Measurements from ENCODE around the gene GPR37. TPM values are rescaled to one million over a fixed set of nuclear protein-coding genes. Genes with fewer than 3 reads are reported as not detected.
A peak's percentile ranks its signal among the peaks of the same experiment; 100 is the strongest.

The GPR37 gene, protein sequence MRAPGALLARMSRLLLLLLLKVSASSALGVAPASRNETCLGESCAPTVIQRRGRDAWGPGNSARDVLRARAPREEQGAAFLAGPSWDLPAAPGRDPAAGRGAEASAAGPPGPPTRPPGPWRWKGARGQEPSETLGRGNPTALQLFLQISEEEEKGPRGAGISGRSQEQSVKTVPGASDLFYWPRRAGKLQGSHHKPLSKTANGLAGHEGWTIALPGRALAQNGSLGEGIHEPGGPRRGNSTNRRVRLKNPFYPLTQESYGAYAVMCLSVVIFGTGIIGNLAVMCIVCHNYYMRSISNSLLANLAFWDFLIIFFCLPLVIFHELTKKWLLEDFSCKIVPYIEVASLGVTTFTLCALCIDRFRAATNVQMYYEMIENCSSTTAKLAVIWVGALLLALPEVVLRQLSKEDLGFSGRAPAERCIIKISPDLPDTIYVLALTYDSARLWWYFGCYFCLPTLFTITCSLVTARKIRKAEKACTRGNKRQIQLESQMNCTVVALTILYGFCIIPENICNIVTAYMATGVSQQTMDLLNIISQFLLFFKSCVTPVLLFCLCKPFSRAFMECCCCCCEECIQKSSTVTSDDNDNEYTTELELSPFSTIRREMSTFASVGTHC
- total RNA-seq (2014; rRNA removed; shearing (Covaris generic)): 0.30 and 0.56 TPM in 2 replicates

DNA sequence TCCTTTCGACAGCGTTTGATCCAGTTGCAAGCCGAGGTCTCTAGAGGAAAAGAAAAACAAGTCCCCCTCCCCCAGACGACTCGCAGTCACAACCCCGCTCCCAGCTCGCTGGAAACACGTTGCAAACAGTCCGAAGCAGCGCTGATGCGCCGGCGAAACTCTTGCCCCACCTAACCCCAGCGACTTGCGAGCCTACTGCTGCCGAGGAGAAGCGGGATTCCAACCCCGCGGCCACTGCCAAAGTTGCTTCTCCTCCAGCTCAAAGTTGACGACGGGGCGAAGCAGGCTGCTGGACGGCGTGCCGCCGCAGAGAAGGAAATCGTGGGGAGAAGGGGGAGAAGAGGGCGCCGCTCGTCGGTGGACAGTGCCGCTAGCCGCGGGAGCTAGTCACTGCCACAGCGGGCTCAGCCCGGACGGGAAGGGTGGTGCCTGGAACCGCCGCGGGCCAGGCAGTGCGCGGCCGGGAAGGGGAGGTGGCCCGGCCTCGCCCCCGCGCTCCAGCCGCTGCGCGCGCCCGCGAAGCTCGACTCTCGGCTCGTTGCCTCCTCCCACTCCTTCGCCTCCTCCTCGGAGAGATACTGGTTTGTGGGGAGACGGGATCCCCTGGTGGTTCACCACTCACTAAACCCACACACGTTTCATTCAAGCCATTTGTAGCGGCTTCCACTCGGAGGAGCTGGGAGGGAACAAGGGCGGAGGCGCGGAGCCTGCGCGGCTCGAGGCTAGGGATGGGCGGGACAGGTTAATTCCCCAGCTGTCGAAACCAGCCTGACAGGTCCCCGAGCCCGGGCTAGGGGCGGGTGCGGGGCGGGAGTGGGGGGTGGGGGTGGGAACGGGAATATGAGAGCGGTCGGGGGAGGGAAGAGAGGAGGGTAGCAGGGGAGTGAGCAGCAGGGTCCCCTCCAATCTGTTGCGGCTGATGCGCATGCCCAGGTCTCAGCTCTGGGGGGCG, at the start of gene GPR37:
TSS of gene GPR37 (minus strand) at position 392 of the 952 bp plus-strand sequence. CDS start 816 bp downstream, outside the sequence.
- peak; percentile 60 to 71 for DNase-seq

DNA sequence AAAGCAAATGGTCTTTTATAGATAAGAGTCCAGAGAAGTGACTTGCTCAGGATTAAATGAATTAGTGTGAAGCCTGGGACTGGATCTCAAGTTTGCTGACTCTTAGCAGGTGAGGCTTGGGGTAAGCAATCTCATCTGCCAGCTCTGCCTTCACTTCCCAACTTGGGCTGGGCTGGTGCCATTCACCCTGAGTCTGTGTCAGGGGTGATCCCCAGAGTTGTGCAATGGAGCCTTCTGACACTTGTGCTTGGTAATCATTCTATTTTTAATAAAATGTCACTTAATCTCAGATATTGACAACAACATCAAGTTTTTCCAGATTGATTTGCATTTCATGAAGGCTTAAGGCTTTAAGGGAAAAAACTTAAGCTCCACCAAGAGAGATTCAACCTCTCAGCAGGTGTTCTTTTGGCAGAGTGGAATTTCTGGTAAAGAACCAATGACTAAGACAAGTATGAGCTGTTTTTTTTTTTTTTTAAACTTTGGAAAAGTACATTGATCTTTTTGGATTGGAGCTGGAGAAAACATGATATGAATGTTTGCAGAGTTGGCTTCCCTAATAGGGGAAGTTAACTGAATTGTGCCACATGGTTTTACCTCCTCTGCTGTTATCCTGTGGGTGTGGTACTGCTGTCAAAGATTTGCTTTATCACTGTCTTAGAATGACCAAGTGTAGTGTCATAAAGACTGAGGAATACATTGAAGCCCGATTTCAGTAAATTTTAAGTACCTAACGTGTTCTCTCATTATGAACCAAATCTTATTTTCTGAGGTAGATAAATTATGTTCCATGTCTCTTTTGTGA, 48.6 kb upstream of the GPR37 start:
- Histone ChIP-seq H3K27me3 (no peaks in the 10 kb centered on the region), H3K4me1 (no peaks in the 10 kb centered on the region), H3K27ac (no peak overlapping the region), H3K36me3 (no peaks in the 10 kb centered on the region), H3K9me3 (replicated peaks) (no peaks in the 10 kb centered on the region), H3K4me3 (no peak overlapping the region)
- DNase-seq: no peak

More for the DNA sequence above, at the start of gene GPR37:
- H3K4me3 ChIP-seq: peak within 1 kb of the TSS; percentile 60
- 0 out of 2 replicates have a peak, but pooled peaks cover 3% of the 10 kb centered on the region for H3K4me1 ChIP-seq
- H3K9me3 ChIP-seq (replicated peaks): no peaks in the 10 kb centered on the region
- H3K36me3 ChIP-seq: 0 out of 2 replicates have a peak, but pooled peaks cover 2% of the 10 kb centered on the region
- H3K27me3 ChIP-seq: no peaks in the 10 kb centered on the region; the same call in 1 of the 2 replicates
- H3K27ac ChIP-seq: no peak within 1 kb of the TSS

DNA sequence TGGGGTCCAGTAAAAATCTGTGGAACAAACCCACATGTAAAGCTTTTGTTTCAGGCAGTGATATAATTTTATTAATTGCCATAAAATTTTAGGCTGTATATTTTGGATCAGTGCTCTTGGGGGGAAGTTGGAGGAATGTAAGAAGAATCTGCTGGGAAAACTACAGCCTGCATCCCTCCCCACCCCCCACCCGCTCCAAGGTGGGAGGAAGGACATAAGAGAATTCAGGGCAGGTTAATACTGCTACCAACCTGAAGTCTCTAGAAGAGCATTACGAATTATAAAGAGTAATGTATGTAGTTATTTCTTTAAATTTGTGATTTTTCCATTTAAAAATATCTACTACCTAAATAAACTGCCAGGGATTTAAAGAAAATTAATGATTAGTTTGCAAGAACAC, 47.2 kb upstream of the GPR37 start:
- no peak overlapping the region for H3K27ac ChIP-seq
- no peaks in the 10 kb centered on the region for H3K9me3 ChIP-seq (replicated peaks)
- H3K4me3 ChIP-seq: no peak overlapping the region
- no peaks in the 10 kb centered on the region for H3K27me3 ChIP-seq
- H3K36me3 ChIP-seq: no peaks in the 10 kb centered on the region
- H3K4me1 ChIP-seq: no peaks in the 10 kb centered on the region
- no peak for DNase-seq

DNA sequence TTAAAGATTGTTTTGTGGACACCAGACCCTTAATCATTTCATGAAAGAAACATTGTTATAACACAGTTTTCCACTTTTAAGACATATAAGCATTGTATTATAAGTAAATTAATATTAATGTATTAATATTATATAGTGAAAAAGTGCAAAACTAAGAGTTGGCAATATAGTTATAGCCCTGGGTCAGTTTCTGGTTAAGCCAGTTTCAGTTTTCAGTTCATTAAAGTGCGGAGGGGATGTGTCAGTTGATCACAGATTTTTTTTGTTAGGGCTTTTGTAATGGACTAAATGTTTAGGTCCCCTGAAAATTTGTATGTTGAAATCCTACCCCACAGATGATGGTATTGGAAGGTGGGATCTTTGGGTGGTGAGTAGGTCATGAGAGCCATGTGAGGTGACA, 45.7 kb upstream of the GPR37 start:
- Histone ChIP-seq H3K4me3 (no peak overlapping the region), H3K27me3 (no peaks in the 10 kb centered on the region), H3K9me3 (replicated peaks) (no peaks in the 10 kb centered on the region), H3K27ac (no peak overlapping the region), H3K4me1 (no peaks in the 10 kb centered on the region), H3K36me3 (no peaks in the 10 kb centered on the region)
- no peak for DNase-seq

DNA sequence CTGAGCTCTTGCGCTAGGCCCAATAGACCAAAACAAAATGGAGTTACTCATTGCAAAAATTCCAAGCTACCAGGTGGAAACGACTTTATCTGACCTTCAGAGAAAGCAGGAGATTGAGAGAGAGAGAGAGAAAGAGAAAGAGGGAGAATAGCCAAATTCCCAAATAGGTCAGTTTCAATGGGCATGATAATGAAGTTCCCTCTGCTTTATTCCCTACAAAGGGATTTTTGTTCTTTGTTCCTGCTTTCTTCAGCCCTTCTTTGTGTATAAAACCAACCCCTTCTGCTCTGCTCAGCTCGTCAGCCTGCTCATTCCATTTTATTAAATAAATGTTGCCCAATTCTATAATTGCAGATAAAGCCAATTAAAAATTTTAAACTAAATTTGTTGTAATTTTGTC, 45.0 kb upstream of the GPR37 start:
- no peaks in the 10 kb centered on the region for H3K36me3 ChIP-seq
- no peak overlapping the region for H3K27ac ChIP-seq
- H3K9me3 ChIP-seq (replicated peaks): no peaks in the 10 kb centered on the region
- no peaks in the 10 kb centered on the region for H3K4me1 ChIP-seq
- no peak for DNase-seq
- no peaks in the 10 kb centered on the region for H3K27me3 ChIP-seq
- no peak overlapping the region for H3K4me3 ChIP-seq

DNA sequence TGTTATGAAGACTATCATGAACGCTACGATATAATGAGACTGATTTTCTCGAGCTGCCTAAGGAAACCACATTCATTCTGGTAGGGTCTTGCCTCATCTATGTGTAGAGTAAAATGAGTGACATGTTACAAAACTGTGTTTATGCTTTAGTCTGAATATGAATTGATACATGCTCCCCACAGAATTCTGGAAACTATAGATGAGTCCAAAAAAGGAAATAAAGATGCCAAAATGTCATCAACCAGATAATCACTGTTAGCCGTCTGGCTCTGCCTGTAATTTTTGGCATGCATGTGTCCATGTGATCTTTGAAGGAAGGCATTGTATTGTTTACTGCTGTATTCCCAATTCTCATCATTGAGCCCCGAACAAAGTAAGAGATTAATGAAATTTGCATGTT, 42.6 kb upstream of the GPR37 start:
- H3K27me3 ChIP-seq: no peaks in the 10 kb centered on the region
- no peaks in the 10 kb centered on the region for H3K4me1 ChIP-seq

DNA sequence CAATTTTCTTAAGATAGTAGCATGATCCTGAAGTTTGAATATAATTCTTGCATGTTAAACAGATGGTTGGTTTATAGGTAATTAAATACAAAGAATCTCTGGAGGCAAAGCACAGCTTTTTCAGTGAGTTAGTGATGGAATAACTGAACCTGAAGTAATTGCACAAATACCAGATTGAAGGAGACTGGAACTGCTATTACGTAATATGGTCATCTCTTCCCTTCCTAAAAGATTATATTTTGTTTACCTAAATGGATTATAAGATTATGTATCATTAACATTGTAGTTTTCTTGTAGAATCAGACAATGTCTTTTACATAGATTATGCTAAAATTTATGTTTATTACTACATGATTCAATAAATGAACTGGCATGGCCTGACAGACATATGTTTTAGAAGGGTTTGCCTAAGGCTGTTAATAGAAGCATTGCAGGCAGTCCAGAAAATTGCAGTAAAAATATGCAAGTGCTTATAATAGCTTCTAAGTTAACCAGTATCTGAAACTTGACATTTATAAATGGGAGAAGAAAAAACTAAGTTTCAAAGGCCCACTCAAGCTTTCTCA, 35.8 kb upstream of the GPR37 start:
- Histone ChIP-seq H3K4me3 (no peak overlapping the region), H3K27me3 (no peaks in the 10 kb centered on the region), H3K9me3 (replicated peaks) (no peaks in the 10 kb centered on the region), H3K27ac (no peak overlapping the region), H3K36me3 (no peaks in the 10 kb centered on the region), H3K4me1 (no peaks in the 10 kb centered on the region)
- DNase-seq: no peak

More for the DNA sequence above, 42.6 kb upstream of the GPR37 start:
- DNase-seq: no peak
- no peaks in the 10 kb centered on the region for H3K9me3 ChIP-seq (replicated peaks)
- H3K4me3 ChIP-seq: no peak overlapping the region
- no peaks in the 10 kb centered on the region for H3K36me3 ChIP-seq
- H3K27ac ChIP-seq: no peak overlapping the region

DNA sequence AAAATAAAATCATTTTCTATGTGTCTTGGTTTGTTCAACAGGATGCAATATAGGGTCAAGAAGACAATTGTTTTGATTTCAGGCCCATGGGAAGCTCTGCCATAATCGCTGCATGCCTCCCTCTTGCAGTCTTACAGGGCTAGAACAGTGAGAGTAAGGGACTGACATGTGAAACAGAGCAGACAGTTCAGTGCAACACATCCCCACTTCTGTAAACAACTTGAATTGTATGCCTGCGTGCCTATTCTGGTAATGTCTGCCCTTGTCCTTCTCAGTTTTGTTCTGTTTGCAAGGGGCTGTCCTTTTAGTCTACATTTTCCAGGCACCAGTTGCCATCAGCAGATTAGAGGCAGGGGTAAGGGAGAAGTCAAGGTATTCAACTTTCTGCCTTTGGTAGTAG, 34.8 kb upstream of the GPR37 start:
- no peaks in the 10 kb centered on the region for H3K4me1 ChIP-seq
- DNase-seq: no peak
- no peaks in the 10 kb centered on the region for H3K27me3 ChIP-seq
- no peaks in the 10 kb centered on the region for H3K36me3 ChIP-seq
- no peak overlapping the region for H3K27ac ChIP-seq
- H3K9me3 ChIP-seq (replicated peaks): no peaks in the 10 kb centered on the region
- H3K4me3 ChIP-seq: no peak overlapping the region

DNA sequence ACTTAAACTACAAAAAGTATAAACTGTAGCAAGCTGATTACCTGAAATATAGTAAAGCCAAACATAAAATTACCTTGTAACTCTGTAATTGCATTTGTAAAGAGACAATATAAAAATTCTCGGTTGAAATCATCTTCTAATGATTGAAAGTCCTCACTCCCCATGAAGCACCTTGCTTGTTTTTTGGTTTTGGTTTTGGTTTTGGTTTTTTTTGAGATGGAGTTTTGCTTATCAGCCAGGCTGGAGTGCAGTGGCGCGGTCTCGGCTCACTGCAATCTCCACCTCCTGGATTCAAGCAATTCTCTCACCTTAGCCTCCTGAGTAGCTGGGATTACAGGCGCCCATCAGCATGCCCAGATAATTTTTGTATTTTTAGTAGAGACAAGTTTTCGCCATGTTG, 33.9 kb upstream of the GPR37 start:
- no peak overlapping the region for H3K4me3 ChIP-seq
- no peaks in the 10 kb centered on the region for H3K4me1 ChIP-seq
- no peak overlapping the region for H3K27ac ChIP-seq
- no peak for DNase-seq
- no peaks in the 10 kb centered on the region for H3K9me3 ChIP-seq (replicated peaks)
- no peaks in the 10 kb centered on the region for H3K36me3 ChIP-seq
- no peaks in the 10 kb centered on the region for H3K27me3 ChIP-seq

DNA sequence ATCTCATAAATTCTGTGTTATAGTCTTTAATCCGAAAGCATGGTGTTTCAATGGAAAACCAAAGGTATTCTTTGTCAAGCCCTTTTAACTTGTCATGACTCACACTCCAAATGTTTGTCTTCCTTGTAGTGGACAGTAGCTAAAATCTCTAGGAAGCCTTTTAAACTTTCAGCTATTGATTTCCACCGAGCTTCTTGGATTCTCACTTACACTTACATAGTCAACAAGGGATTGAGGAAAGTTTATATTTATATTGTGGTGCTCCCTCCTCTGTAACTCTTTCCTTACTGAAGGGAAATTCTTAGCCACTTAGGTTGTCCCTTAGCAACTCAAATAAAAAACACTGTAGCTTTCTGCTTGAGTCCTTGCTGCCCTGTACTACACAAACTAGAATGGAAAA, 31.2 kb upstream of the GPR37 start:
- DNase-seq: no peak
- Histone ChIP-seq H3K4me1 (no peaks in the 10 kb centered on the region), H3K4me3 (no peak overlapping the region), H3K9me3 (replicated peaks) (no peaks in the 10 kb centered on the region), H3K27me3 (no peaks in the 10 kb centered on the region), H3K27ac (no peak overlapping the region), H3K36me3 (no peaks in the 10 kb centered on the region)

DNA sequence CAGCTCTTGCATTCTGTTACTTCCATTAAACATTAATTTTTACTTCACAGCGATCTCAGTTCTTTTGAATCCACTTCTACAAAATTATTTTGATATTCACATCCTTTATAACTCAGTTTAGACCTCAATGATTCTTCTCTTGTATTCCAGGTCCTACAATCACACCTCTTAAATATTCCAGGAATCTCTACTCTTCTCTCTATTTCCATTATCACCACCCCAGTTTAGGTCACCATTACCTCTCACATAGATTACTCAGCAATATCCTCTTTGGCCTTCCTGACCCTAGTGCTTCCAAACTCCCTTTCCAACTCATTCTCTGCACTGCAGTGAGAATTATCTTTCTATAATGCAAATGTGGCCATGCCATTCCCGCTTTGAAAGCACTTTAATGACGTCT, 27.1 kb upstream of the GPR37 start:
- no peak for DNase-seq
- H3K36me3 ChIP-seq: no peaks in the 10 kb centered on the region
- no peak overlapping the region for H3K27ac ChIP-seq

DNA sequence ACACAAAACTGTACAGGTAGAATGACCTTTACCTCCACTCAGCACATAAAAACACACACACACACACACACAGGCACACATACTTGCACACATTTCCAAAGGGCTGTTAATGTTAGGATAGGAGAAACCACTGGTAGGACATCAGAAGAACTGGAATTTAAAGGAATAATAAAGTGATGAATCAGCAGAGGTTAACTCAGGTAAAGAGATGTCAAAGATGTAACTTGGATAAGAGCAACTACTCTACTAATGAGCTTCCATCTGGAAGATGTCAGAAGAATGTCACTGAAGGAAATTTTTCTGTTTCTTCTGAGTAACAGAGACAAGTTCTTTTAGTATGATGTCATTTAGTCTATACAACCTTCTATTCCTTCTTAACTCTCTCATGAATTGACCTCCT, 26.4 kb upstream of the GPR37 start:
- Histone ChIP-seq H3K27ac (no peak overlapping the region), H3K27me3 (no peaks in the 10 kb centered on the region), H3K36me3 (no peaks in the 10 kb centered on the region), H3K9me3 (replicated peaks) (no peaks in the 10 kb centered on the region), H3K4me3 (no peak overlapping the region), H3K4me1 (no peaks in the 10 kb centered on the region)
- no peak for DNase-seq

More for the DNA sequence above, 27.1 kb upstream of the GPR37 start:
- H3K9me3 ChIP-seq (replicated peaks): no peaks in the 10 kb centered on the region
- H3K27me3 ChIP-seq: no peaks in the 10 kb centered on the region
- no peak overlapping the region for H3K4me3 ChIP-seq
- no peaks in the 10 kb centered on the region for H3K4me1 ChIP-seq

DNA sequence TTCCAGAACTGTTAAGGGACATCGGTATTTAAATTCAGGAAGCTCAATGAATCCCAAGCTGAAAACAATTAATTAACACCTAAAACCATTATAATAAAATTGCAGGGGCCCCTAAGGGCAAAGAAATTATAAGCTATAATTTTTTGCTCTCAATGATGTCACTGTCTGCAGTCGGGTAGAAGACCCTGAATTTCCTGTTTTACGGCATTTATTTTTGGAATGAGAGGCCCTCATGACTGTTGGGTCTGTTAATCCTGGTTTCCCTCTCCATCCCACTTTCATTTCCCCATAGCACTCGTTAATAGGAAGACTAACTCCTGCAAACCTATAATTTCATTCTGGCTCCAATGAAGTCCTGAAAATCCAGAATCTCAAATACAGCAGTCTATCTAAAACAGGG, 25.8 kb upstream of the GPR37 start:
- Histone ChIP-seq H3K4me1 (no peaks in the 10 kb centered on the region), H3K27me3 (no peaks in the 10 kb centered on the region), H3K36me3 (no peaks in the 10 kb centered on the region), H3K4me3 (no peak overlapping the region), H3K9me3 (replicated peaks) (no peaks in the 10 kb centered on the region), H3K27ac (no peak overlapping the region)
- no peak for DNase-seq

DNA sequence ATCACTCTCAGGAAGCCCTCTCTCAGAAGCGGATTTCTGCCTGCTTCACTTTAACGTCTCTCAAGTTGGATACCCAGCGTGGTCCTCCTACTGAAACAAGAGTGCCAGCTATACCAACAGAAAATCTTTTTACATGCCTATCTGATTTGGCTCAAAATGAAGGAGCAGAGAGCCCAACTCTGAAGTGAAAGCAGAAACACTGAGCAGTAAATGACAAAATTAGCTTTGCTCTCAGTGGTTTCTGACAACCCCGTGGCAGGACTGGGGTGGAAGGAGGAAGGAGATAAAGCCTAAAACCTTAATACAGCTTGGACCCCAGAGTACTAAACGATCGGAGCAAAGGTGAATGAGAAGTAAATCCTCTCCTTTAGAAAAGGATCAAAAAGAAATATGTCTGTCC, 25.1 kb upstream of the GPR37 start:
- no peak for DNase-seq
- Histone ChIP-seq H3K27ac (no peak overlapping the region), H3K4me3 (no peak overlapping the region), H3K36me3 (no peaks in the 10 kb centered on the region), H3K9me3 (replicated peaks) (no peaks in the 10 kb centered on the region), H3K4me1 (no peaks in the 10 kb centered on the region), H3K27me3 (no peaks in the 10 kb centered on the region)
